ENCODE data around the gene KRTAP4-4. TPM values are rescaled to one million over a fixed set of nuclear protein-coding genes. Genes with fewer than 3 reads are reported as not detected.

Gene KRTAP4-4
- total and polyA plus RNA-seq, 2 of the 4 experiments (the other 2 are of a cell fraction): not detected

- Histone ChIP-seq H3K27ac (ENCODE audit: insufficient read depth, low read length) (no peak within 1 kb of the TSS), H2BK120ac (ENCODE audit: low read depth, low read length) (no peak within 1 kb of the TSS), H3K56ac (ENCODE audit: extremely low read depth, insufficient read depth, low read length) (no peak within 1 kb of the TSS), H2BK15ac (ENCODE audit: low read depth, low read length) (no peak within 1 kb of the TSS), H3K4me2 (ENCODE audit: low read depth, low read length) (no peak within 1 kb of the TSS), H3K36me3 (ENCODE audit: control insufficient read depth, insufficient read depth, low read length) (no peaks in the 10 kb centered on the region), H2AK9ac (replicated peaks; ENCODE audit: low read depth, low read length, poor library complexity) (no peak within 1 kb of the TSS), H3K23ac (ENCODE audit: low read depth, low read length) (no peak within 1 kb of the TSS), H4K91ac (ENCODE audit: insufficient read depth, low read depth, low read length) (no peak within 1 kb of the TSS), H3K9me3 (ENCODE audit: control insufficient read depth, insufficient read depth, low read length) (no peaks in the 10 kb centered on the region; the same call in 1 of the 2 replicates), H4K8ac (ENCODE audit: low read depth in 2 of 2, low read length in 2 of 2) (no peak within 1 kb of the TSS), H3K27me3 (ENCODE audit: control insufficient read depth, insufficient read depth, low read length) (peaks cover 2% of the 10 kb centered on the region), H3K14ac (replicated peaks; ENCODE audit: low read depth, low read length) (no peak within 1 kb of the TSS), H4K20me1 (ENCODE audit: insufficient read depth, low read length) (no peaks in the 10 kb centered on the region), H2BK5ac (ENCODE audit: low read depth, low read length, poor library complexity, severe bottlenecking) (no peak within 1 kb of the TSS), H3K4ac (ENCODE audit: low read depth, low read length) (no peak within 1 kb of the TSS), H3K9me1 (ENCODE audit: insufficient read depth, low read length) (no peaks in the 10 kb centered on the region), H3K18ac (ENCODE audit: low read depth, low read length) (no peak within 1 kb of the TSS), H3K4me1 (ENCODE audit: control insufficient read depth, insufficient read depth, low read length) (no peaks in the 10 kb centered on the region), H4K5ac (ENCODE audit: low read depth, low read length) (no peak within 1 kb of the TSS), H3K79me1 (ENCODE audit: low read depth in 1 of 2, low read length in 2 of 2) (no peaks in the 10 kb centered on the region), H2AK5ac (ENCODE audit: low read depth, low read length) (no peak within 1 kb of the TSS), H3K9ac (ENCODE audit: low read depth, low read length) (no peak within 1 kb of the TSS), H3K4me3 (ENCODE audit: insufficient read depth, low read depth, low read length) (no peak within 1 kb of the TSS), H2AFZ (replicated peaks; ENCODE audit: low read length, poor library complexity) (peak within 1 kb of the TSS; percentile 46), H2BK20ac (ENCODE audit: low read depth, low read length) (no peak within 1 kb of the TSS)
- TF ChIP-seq CHD1 (IDR thresholded peaks at IDR 0.05; ENCODE audit: low read depth, low read length) (no peak), POLR2A (IDR thresholded peaks at IDR 0.05; ENCODE audit: low read depth, low read length) (no peak), MAFK (IDR thresholded peaks at IDR 0.05; ENCODE audit: low read depth, low read length) (no peak), MXI1 (IDR thresholded peaks at IDR 0.05; ENCODE audit: borderline replicate concordance, low read depth, low read length) (no peak), CEBPB (IDR thresholded peaks at IDR 0.05; ENCODE audit: low read depth, low read length) (no peak), CTCF (conservative IDR thresholded peaks at IDR 0.05; ENCODE audit: low read depth, low read length) (no peak), RAD21 (IDR thresholded peaks at IDR 0.05; ENCODE audit: low read length) (no peak), FOS (IDR thresholded peaks at IDR 0.05; ENCODE audit: low read depth, low read length) (no peak), NFE2L2 (IDR thresholded peaks at IDR 0.05; ENCODE audit: low read depth, low read length) (no peak), RFX5 (IDR thresholded peaks at IDR 0.05; ENCODE audit: low read depth, low read length) (no peak), RCOR1 (IDR thresholded peaks at IDR 0.05; ENCODE audit: insufficient replicate concordance, low read length) (no peak), BHLHE40 (IDR thresholded peaks at IDR 0.05; ENCODE audit: low read depth, low read length) (no peak), MAZ (IDR thresholded peaks at IDR 0.05; ENCODE audit: borderline replicate concordance, low read depth, low read length) (no peak), SMC3 (IDR thresholded peaks at IDR 0.05; ENCODE audit: low read depth, low read length) (no peak)
- TF ChIP-seq, protein P1, sequence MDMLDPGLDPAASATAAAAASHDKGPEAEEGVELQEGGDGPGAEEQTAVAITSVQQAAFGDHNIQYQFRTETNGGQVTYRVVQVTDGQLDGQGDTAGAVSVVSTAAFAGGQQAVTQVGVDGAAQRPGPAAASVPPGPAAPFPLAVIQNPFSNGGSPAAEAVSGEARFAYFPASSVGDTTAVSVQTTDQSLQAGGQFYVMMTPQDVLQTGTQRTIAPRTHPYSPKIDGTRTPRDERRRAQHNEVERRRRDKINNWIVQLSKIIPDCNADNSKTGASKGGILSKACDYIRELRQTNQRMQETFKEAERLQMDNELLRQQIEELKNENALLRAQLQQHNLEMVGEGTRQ (IDR thresholded peaks at IDR 0.05; ENCODE audit: low read depth, low read length): no peak
- TF ChIP-seq, protein P2, sequence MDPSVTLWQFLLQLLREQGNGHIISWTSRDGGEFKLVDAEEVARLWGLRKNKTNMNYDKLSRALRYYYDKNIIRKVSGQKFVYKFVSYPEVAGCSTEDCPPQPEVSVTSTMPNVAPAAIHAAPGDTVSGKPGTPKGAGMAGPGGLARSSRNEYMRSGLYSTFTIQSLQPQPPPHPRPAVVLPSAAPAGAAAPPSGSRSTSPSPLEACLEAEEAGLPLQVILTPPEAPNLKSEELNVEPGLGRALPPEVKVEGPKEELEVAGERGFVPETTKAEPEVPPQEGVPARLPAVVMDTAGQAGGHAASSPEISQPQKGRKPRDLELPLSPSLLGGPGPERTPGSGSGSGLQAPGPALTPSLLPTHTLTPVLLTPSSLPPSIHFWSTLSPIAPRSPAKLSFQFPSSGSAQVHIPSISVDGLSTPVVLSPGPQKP (IDR thresholded peaks at IDR 0.05; ENCODE audit: borderline replicate concordance, low read depth, low read length): no peak
- 38% methylated on average over 2 of the region's 9 CpGs; no CpG with 5 or more reads in 1 of the 2 experiments for WGBS, 2 experiments (ENCODE audit: extremely low coverage in 2 of 2, insufficient read length in 1 of 2)
- intact Hi-C loops (cut with micrococcal nuclease) (no loop called here), in situ Hi-C loops (cut with MboI; ENCODE audit: low sequenced_read_pairs) (no loop called here), dilution Hi-C loops (cut with HindIII; ENCODE audit: low sequenced_read_pairs, unreplicated experiment) (no loop called here)
- no peak for DNase-seq
- POLR2A ChIA-PET (ENCODE audit: unreplicated experiment): no interaction called here
- no peak for ATAC-seq (ENCODE audit: low read depth)
- CTCF ChIA-PET: no interaction called here
- BruUV-seq (replicated peaks): no TSS peak
These were observed 24.0 kb upstream of the KRTAP4-4 start, which contains the start of gene KRTAP4-1 for GRCh38 chr17:41184480-41184961. Gene KRTAP4-1, minus strand, starts transcription at chr17:41184911. Its CDS starts 57 bp downstream, at chr17:41184854.
